ENCODE data around the gene PACSIN2.
"Not testable (repeated sequence)": the region's sequence is repeated elsewhere in the genome, so short reads cannot be mapped to it uniquely, and the experiment has no call there.

PACSIN2 gene

DNA sequence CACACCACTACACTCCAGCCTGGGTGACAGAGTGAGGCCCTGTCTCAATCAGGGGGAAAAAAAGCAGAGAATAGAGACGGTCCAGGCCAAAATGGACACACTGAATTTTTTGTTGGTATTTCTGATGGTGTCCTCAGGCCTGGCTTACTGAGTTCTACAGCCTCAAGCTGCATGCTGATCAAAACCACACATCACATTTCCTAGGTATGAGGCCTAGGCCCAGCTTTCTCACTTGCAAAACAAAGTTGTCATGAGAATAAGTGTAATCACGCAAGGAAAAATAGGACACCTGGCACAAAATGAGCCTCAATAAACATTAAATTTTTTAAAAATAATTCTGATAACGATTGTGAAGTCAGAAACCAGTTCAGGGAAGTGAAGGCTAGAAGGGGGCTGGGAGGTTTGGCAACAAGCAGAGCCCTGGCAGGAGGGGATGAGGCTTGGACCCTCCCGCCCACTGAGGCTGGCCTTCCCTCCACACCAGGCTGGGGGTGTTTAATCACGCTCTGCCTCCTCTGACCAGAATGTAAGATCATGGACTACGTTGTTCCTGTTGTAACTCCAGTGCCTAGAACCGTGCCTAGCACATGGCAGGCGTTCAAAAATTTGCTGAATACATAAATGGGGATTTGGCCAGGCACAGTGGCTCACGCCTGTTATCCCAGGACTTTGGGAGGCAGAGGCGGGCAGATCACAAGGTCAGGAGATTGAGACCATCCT is 18.1 kb downstream of the PACSIN2 start:
- CTCF ChIA-PET = no interaction called here
- TF ChIP-seq FOXA1 (IDR thresholded peaks at IDR 0.05) = no peak
- no peak for DNase-seq (ENCODE audit: extremely low spot score)
- POLR2A ChIA-PET = interaction anchor here (1.0 to 1.8 kb wide), 2 partner anchors 18 to 37 kb away, joined by 3 to 4 read pairs; partner anchors contain the start of gene PACSIN2

DNA sequence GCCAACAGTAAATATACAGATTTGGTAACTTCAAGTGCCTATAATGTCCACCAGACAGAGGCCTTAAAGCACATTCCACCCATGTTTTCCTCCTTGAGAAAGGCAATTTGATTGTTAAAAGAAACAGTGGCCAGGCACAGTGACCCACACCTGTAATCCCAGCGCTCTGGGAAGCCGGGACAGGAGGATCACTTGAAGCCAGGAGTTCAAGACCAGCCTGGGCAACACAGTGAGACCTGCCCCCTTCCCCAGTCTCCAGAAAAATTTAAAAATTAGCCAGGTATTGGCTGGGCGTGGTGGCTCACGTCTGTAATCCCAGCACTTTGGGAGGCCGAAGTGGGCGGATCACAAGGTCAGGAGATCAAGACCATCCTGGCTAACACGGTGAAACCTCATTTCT is 19.3 kb downstream of the PACSIN2 start:
- DNase-seq (ENCODE audit: extremely low spot score); CTCF ChIA-PET: not testable (repeated sequence)
- POLR2A ChIA-PET = interaction anchor here (1.3 kb wide), 1 partner anchor 20 kb away, joined by 5 read pairs; the partner anchor contains the start of gene PACSIN2

DNA sequence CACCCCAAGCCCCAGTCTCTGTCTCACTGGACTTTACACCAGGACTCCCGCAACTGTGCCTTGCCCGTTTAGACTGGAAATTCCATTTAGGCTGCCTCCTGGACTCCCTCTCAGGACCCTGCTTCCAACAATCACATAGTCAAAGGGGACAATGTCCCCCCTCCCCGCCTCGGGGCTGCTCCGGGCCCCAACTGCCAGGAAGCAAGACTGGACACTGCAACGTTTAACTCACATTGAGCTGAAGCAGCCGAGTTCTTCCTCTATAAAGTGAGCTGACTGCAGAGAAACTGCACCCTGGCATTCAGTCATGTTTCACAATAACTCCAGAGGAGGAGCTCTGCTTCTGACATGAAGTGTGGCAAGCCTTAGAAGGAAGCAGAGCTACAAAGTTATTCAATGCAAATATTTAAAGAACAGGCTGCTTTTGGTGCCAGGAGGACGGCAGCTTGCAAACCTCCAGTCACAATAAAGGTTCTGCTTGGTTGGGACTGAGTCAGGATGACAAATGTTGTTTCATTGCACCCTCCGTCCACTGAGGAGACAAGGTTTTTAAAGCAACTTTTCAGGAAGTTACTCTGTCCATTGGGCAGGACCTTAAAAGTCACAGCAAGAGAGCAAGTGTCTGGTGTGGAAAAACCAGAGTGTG is 19.9 kb downstream of the PACSIN2 start:
- DNase-seq (ENCODE audit: extremely low spot score) = no peak
- CTCF ChIA-PET = no interaction called here
- POLR2A ChIA-PET = interaction anchor here (1.3 kb wide), 1 partner anchor 20 kb away, joined by 5 read pairs; the partner anchor contains the start of gene PACSIN2

DNA sequence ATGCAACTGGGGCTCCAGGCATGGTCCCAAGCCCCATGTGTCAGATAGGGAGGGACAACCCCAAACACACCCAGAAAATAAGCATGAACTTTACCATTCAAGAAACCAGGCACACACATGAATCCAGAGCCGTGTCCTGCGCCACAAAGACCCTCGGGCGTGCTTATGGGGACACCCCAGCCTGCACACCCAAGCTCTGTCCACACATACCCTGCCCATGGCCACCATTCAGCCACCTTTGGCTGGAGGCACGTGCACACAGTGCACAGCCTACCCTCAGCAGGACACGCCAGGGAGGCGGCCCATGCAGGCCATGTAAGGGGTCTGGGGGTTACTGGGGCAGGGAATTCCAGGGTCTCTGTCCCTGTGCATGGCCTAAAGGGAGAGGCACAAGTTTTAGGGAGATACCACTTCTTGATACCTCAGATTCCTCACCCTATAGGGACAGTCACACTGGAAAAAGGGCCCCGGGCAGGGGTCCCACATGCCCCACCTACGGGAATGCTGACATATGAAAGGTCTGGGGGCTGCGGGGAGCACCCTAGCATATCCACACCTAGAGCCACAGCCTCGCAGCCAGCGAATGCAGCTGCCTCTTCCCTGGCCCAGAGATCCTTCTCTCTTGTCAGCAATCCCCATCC is 20.6 kb downstream of the PACSIN2 start:
- no peak for DNase-seq (ENCODE audit: extremely low spot score)
- ChIA-PET CTCF (no interaction called here), POLR2A (interaction anchor here (1.3 kb wide), 1 partner anchor 21 kb away, joined by 5 read pairs; the partner anchor contains the start of gene PACSIN2)
- TF ChIP-seq ZNF384 (IDR thresholded peaks at IDR 0.05) = no peak
- no peak for TF ChIP-seq FOXK2 (IDR thresholded peaks at IDR 0.05)
- no peak for TF ChIP-seq BHLHE40 (IDR thresholded peaks at IDR 0.05; ENCODE audit: borderline replicate concordance)
- no peak for TF ChIP-seq SUZ12 (IDR thresholded peaks at IDR 0.05)
- no peak for TF ChIP-seq L3MBTL2 (conservative IDR thresholded peaks at IDR 0.05)
- no peak for TF ChIP-seq NFRKB (IDR thresholded peaks at IDR 0.05)
- no peak for TF ChIP-seq FOXM1 (IDR thresholded peaks at IDR 0.05; ENCODE audit: borderline replicate concordance)
- no peak for TF ChIP-seq SP1 (IDR thresholded peaks at IDR 0.05)

More for the DNA sequence above, 19.9 kb downstream of the PACSIN2 start:
- no peak for TF ChIP-seq SUZ12 (IDR thresholded peaks at IDR 0.05)
- TF ChIP-seq, protein P1, sequence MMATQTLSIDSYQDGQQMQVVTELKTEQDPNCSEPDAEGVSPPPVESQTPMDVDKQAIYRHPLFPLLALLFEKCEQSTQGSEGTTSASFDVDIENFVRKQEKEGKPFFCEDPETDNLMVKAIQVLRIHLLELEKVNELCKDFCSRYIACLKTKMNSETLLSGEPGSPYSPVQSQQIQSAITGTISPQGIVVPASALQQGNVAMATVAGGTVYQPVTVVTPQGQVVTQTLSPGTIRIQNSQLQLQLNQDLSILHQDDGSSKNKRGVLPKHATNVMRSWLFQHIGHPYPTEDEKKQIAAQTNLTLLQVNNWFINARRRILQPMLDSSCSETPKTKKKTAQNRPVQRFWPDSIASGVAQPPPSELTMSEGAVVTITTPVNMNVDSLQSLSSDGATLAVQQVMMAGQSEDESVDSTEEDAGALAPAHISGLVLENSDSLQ (IDR thresholded peaks at IDR 0.05) = no peak
- no peak for TF ChIP-seq FOXM1 (IDR thresholded peaks at IDR 0.05; ENCODE audit: borderline replicate concordance)
- TF ChIP-seq ELF4 (IDR thresholded peaks at IDR 0.05) = no peak
- TF ChIP-seq ZNF384 (IDR thresholded peaks at IDR 0.05) = no peak
- no peak for TF ChIP-seq NFRKB (IDR thresholded peaks at IDR 0.05)
- no peak for TF ChIP-seq ARNT (IDR thresholded peaks at IDR 0.05)
- no peak for TF ChIP-seq CTBP1 (IDR thresholded peaks at IDR 0.05; ENCODE audit: borderline replicate concordance)
- no peak for TF ChIP-seq L3MBTL2 (conservative IDR thresholded peaks at IDR 0.05)
- no peak for TF ChIP-seq LEF1 (IDR thresholded peaks at IDR 0.05; ENCODE audit: borderline replicate concordance)
- TF ChIP-seq HDGF (IDR thresholded peaks at IDR 0.05; ENCODE audit: borderline replicate concordance) = no peak
- no peak for TF ChIP-seq FOXA1 (IDR thresholded peaks at IDR 0.05)
- TF ChIP-seq BHLHE40 (IDR thresholded peaks at IDR 0.05; ENCODE audit: borderline replicate concordance) = no peak
- TF ChIP-seq TARDBP (IDR thresholded peaks at IDR 0.05) = no peak
- TF ChIP-seq FOXK2 (IDR thresholded peaks at IDR 0.05) = no peak

DNA sequence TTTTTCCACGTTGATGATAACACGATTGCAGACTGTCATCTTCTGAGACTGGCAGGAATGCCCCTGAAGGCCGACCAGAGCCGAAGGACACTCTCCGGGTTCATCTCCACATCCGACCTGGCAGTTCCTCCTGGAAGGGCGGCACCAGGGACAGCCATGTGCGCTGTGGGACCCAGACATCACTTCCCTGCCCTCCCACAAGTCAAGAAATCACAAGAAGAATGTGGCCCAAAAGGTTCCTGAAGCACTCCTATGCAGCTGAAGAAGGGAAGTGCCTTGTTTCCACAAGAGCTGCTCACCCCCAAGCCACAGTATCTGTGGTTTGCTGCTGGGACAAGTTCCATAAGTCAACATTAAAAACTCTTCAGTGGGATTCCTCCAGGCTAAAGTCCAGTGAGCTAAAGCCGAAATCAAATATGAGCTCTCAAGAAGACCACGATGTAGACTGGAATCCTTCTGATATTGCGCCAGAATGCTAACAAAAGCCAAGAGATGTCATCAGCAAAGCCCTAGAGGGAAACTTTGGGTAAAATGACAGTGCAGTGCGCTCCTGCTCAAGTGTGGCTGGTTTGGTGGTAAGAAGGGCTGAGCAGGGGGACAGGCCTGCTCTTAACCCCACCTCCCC is 21.2 kb downstream of the PACSIN2 start:
- POLR2A ChIA-PET = interaction anchor here (1.1 kb wide), 1 partner anchor 21 kb away, joined by 3 read pairs; the partner anchor contains the start of gene PACSIN2
- no peak for TF ChIP-seq TARDBP (IDR thresholded peaks at IDR 0.05)
- no peak for TF ChIP-seq HDGF (IDR thresholded peaks at IDR 0.05; ENCODE audit: borderline replicate concordance)
- TF ChIP-seq L3MBTL2 (conservative IDR thresholded peaks at IDR 0.05) = no peak
- TF ChIP-seq FOXM1 (IDR thresholded peaks at IDR 0.05; ENCODE audit: borderline replicate concordance) = no peak
- TF ChIP-seq FOXA1 (IDR thresholded peaks at IDR 0.05) = no peak
- no peak for TF ChIP-seq BHLHE40 (IDR thresholded peaks at IDR 0.05; ENCODE audit: borderline replicate concordance)
- no peak for TF ChIP-seq ZNF384 (IDR thresholded peaks at IDR 0.05)
- CTCF ChIA-PET = no interaction called here
- DNase-seq (ENCODE audit: extremely low spot score) = no peak

DNA sequence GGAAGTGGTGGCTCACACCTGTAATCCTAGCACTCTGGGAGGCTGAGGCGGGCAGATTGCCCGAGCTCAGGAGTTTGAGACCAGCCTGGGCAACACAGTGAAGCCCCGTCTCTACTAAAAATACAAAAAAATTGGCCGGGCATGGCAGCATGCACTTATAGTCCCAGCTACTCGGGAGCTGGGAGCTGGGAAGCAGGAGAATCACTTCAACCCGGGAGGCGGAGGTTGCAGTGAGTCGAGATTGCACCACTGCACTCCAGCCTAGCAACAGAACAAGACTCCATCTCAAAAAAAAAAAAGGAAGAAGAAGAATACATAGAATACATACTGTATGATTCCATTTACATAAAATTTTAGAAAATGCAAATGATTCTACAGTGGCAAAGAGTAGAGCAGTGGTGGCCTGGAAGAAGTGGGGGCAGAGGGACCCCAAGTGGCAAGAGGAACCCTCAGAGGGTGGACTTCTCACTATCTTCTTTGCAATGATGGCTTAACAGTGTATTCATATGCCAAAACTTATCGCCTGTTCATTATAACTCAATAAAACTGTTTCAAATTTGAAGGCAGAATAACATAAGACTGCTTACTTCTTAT is 22.0 kb downstream of the PACSIN2 start:
- TF ChIP-seq ELF4 (IDR thresholded peaks at IDR 0.05) (no peak), SUZ12 (IDR thresholded peaks at IDR 0.05) (no peak), BHLHE40 (IDR thresholded peaks at IDR 0.05; ENCODE audit: borderline replicate concordance) (no peak), ARNT (IDR thresholded peaks at IDR 0.05) (no peak), ZNF384 (IDR thresholded peaks at IDR 0.05) (no peak), NFRKB (IDR thresholded peaks at IDR 0.05) (no peak), LEF1 (IDR thresholded peaks at IDR 0.05; ENCODE audit: borderline replicate concordance) (no peak), CTBP1 (IDR thresholded peaks at IDR 0.05; ENCODE audit: borderline replicate concordance) (no peak), L3MBTL2 (conservative IDR thresholded peaks at IDR 0.05) (no peak), FOXA1 (IDR thresholded peaks at IDR 0.05) (no peak), FOXK2 (IDR thresholded peaks at IDR 0.05) (no peak), FOXM1 (IDR thresholded peaks at IDR 0.05; ENCODE audit: borderline replicate concordance) (no peak), HDGF (IDR thresholded peaks at IDR 0.05; ENCODE audit: borderline replicate concordance) (no peak), SP1 (IDR thresholded peaks at IDR 0.05) (no peak), TARDBP (IDR thresholded peaks at IDR 0.05) (no peak)
- TF ChIP-seq, protein P1 (IDR thresholded peaks at IDR 0.05) = no peak
- CTCF ChIA-PET = no interaction called here
- POLR2A ChIA-PET = interaction anchor here (1.1 kb wide), 1 partner anchor 22 kb away, joined by 3 read pairs; the partner anchor contains the start of gene PACSIN2
- DNase-seq (ENCODE audit: extremely low spot score) = no peak

Data from HEK293T (cell line).